Measurements from ENCODE around the gene TSEN34.
"Not testable (repeated sequence)": the region's sequence is repeated elsewhere in the genome, so short reads cannot be mapped to it uniquely, and the experiment has no call there.

TSEN34 gene

DNA sequence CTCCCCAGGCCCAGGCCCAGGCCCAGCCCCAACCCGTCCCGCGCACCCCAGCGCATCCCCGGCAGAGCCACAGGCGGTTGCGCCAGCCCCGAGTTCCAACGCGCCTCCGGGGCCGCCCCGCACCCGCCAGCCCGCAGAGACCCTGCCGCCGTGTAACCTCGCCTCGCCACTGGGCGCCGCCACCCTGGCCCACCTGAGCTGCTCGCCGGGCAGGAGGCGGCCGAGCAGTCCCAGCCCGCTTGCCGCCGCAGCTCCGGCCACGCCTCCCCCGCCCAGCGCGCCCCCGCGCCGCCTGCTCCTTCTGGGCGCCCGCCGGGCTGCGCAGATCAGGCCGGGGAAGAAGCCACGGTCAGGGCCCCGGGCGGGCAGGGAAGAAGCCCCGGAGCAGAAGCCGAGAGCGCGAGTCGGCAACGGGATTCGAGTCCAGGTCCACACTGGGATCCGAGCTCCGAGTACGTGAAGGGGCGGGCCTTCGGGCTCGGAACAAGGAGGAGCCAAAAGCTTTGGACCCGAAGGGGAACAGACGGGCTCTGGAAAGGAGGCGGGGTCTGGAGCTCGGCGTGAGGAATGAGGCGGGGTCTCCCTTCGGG lies 1.9 kb upstream of the TSEN34 start, which contains the start of gene MBOAT7:
Gene MBOAT7 (minus strand): TSS at position 436 of the 590 bp plus-strand sequence. CDS start 1,072 bp downstream, outside the sequence.
- no peak for DNase-seq

GRCh38 chr19:54189735-54190502 lies 1.2 kb upstream of the TSEN34 start:
- peak; percentile 100 for DNase-seq

DNA sequence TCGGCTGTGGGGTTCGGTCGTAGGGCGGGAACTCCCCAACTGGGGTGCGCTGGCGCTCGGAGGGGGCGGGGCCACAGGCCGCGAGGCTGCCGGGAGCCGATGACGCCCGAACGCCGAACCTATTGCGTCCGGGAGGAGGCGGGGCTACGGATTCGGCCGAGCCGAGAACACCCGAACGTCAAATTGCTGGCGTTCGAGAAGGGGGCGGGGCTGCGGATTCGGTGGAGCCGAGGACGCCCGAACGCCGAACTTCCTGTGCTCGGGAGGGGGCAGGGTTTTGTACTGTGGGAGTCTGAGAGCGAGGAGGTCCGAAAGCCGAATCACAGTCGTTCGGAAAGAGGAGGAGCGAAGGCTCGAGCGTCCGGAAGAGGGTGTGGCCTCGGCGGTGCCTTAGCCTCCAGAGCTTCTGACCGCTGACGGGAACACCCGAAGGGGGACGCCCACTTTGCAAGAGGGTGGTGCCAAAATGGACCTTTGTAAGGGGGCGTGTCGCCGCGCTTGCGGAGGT lies 551 bp upstream of the TSEN34 start:
- DNase-seq, result peak; percentile 100

GRCh38 chr19:54191811-54192453 lies 824 bp downstream of the TSEN34 start:
- no peak for DNase-seq

GRCh38 chr19:54193011-54193410 lies 1.9 kb downstream of the TSEN34 start:
- DNase-seq, result no peak

- not testable (repeated sequence) for DNase-seq
Observed at GRCh38 chr19:54194463-54194862, 3.4 kb downstream of the TSEN34 start.

DNA sequence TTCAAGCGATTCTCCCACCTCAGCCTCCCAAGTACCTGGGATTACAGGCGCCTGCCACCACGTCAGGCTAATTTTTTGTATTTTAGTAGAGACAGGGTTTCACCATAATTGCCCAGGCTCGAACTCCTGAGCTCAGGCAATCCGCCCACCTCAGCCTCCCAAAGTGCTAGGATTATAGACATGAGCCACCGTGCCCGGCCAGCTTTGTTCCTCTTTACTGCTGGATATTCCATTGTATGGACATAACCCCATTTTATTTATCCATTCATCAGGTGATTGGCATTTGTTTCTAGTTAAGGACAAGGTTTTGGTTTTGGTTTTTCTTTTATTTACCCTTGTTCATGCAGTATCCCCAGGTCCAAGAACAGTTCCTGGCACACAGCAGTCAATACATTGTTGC lies 5.4 kb downstream of the TSEN34 start:
- DNase-seq, result no peak

- no peak for DNase-seq
Observed at GRCh38 chr19:54197121-54197520, 6.0 kb downstream of the TSEN34 start.

- DNase-seq, result no peak
Observed at GRCh38 chr19:54199401-54199800, 8.3 kb downstream of the TSEN34 start.

GRCh38 chr19:54201172-54201701 lies 10.1 kb downstream of the TSEN34 start:
- DNase-seq, result no peak

DNA sequence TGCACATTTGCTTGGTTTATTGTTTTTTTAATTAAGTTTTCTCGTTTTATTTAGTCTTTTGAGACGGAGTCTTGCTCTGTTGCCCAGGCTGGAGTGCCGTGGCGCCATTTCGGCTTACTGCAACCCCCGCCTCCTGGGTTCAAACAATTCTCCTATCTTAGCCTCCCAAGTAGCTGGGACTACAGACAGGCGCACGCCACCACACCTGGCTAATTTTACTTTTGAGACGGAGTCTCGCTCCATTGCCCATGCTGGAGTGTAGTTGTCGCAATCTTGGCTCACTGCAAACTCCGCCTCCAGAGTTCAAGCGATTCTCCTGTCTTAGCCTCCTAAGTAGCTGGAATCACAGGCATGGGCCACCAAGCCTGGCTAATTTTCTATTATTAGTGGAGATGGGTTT lies 10.9 kb downstream of the TSEN34 start:
- DNase-seq, result no peak

DNA sequence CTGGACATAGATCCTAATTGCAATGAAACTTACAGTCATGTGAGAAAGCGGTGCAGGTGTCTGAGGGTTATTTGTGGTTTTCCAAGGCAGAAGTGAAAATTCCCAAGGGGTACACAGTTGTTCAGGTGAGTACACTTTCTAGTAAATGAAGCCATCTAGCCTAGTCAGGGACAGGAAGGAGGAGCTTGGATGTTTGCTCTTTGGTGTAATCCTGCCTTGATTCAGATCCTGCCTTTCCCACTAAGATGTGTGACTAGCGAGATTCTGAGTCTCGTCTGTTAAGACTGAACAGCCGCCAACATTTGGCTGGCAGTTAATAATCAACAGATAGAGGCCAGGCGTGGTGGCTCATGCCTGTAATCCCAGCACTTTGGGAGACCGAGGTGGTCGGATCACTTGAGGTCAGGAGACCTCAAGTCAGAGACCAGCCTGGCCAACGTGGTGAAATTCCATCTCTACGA lies 12.1 kb downstream of the TSEN34 start:
- no peak for DNase-seq

DNA sequence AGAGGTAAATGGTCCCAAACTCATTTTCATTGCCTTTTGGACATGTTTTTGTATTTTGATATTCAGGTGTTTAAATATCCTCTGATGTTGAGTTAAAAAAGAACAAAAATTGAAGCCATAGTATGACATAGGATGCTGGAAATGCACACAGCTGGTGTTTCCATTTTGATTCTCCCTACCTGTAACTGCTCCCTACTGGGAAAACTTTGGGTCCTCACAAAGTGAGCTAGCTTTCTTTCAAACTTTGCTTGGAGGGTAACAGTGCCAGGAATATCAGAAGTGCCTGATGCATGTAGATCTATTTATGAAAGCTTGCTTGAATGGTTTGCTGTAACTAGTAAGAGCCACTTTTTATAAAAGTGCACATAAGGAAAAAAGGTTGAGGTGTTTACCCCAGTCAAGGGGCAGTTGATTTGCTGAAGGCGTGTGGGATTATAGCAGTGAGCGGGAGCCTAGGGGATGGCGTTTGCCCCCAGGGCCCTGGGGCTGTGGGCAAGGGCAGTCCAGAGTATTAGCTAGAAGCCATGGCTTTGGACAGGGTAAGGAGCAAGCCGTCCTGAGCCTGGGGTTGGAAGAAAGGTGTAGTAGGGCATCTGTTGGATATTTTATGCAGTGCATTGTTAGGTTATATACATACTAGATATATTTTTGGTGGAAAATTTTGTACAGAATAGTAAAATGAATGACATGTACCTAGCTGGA lies 13.8 kb downstream of the TSEN34 start:
- no peak for DNase-seq

- DNase-seq, result no peak
Observed at GRCh38 chr19:54206030-54206830, 15.1 kb downstream of the TSEN34 start.

GRCh38 chr19:54206831-54207177 lies 15.7 kb downstream of the TSEN34 start:
- DNase-seq, result no peak

- not testable (repeated sequence) for DNase-seq
Observed at GRCh38 chr19:54207193-54207592, 16.1 kb downstream of the TSEN34 start.

DNA sequence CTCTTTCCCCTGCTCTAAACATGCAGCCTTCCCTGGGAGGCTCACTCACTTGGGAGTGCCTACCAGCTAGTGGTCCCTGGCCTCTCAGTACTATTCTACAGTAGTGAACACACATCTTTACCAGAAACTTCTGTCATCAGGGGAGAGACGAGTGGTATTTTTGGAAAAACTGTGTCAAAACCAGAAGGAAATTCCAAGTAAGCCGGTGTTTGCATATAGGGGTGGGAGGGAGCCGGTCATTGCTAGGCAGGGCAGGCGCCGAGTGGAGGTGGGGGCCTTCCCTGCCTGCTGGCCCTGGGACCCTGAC lies 16.5 kb downstream of the TSEN34 start:
- no peak for DNase-seq

- DNase-seq, result no peak
Observed at GRCh38 chr19:54207983-54208783, 17.1 kb downstream of the TSEN34 start.

DNA sequence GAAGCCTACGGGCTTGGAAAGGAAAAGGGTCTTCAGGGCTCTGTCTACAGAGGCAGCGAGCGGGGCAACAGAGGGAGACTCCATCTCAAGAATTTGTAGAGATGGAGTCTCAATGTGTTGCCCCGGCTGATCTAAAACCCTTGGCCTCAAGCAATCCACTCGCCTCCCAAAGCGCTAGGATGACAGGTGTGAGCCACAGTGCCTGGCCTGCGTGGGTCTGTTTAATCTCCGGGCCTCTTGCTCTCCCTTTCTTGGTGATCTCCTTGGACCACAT lies 17.6 kb downstream of the TSEN34 start:
- DNase-seq, result no peak

GRCh38 chr19:54209058-54209810 lies 18.1 kb downstream of the TSEN34 start:
- no peak for DNase-seq
